DMS79 (cell line): ENCODE results near the gene KRTAP4-4.
"Not testable (repeated sequence)": the region's sequence is repeated elsewhere in the genome, so short reads cannot be mapped to it uniquely, and the experiment has no call there.

ENCODE experiments used
- DNase-seq: peaks from one replicate; lab custom pipeline; 2025; lab: John Stamatoyannopoulos, UW

The KRTAP4-4 gene

GRCh38 chr17:41160648-41161047 is at the start of gene KRTAP4-4:
KRTAP4-4 (minus strand) TSS chr17:41160748; CDS start chr17:41160691, 57 bp downstream.
- no peak for DNase-seq

- no peak for DNase-seq
Measured at GRCh38 chr17:41199421-41200078, 39.0 kb upstream of the KRTAP4-4 start.

- DNase-seq: no peak
Measured at GRCh38 chr17:41196068-41196467, 35.5 kb upstream of the KRTAP4-4 start.

GRCh38 chr17:41190328-41190727 is 29.8 kb upstream of the KRTAP4-4 start:
- no peak for DNase-seq

- DNase-seq: not testable (repeated sequence)
Measured at GRCh38 chr17:41189837-41190318, 29.3 kb upstream of the KRTAP4-4 start, which contains the start of gene KRTAP9-1. KRTAP9-1 (plus strand) TSS chr17:41189887; CDS start chr17:41189887, 0 bp downstream.

- no peak for DNase-seq
Measured at GRCh38 chr17:41186872-41187271, 26.3 kb upstream of the KRTAP4-4 start.

GRCh38 chr17:41185001-41185400 is 24.5 kb upstream of the KRTAP4-4 start:
- no peak for DNase-seq

GRCh38 chr17:41184480-41184961 is 24.0 kb upstream of the KRTAP4-4 start, which contains the start of gene KRTAP4-1:
KRTAP4-1 (minus strand) TSS chr17:41184911; CDS start chr17:41184854, 57 bp downstream.
- no peak for DNase-seq

- DNase-seq: no peak
Measured at GRCh38 chr17:41178843-41179616, 18.5 kb upstream of the KRTAP4-4 start.

GRCh38 chr17:41178341-41178740 is 17.8 kb upstream of the KRTAP4-4 start:
- DNase-seq: no peak

- DNase-seq: no peak
Measured at GRCh38 chr17:41177727-41178271, 17.3 kb upstream of the KRTAP4-4 start, which contains the start of gene KRTAP4-2. KRTAP4-2 (minus strand) TSS chr17:41178221; CDS start chr17:41178164, 57 bp downstream.

GRCh38 chr17:41176744-41177387 is 16.3 kb upstream of the KRTAP4-4 start:
- no peak for DNase-seq

- DNase-seq: no peak
Measured at GRCh38 chr17:41171886-41172285, 11.3 kb upstream of the KRTAP4-4 start.

GRCh38 chr17:41168121-41168520 is 7.6 kb upstream of the KRTAP4-4 start, which contains the start of gene KRTAP4-3:
KRTAP4-3 (minus strand) TSS chr17:41168221; CDS start chr17:41168172, 49 bp downstream.
- DNase-seq: no peak

GRCh38 chr17:41167561-41167960 is 7.0 kb upstream of the KRTAP4-4 start:
- DNase-seq: no peak

- no peak for DNase-seq
Measured at GRCh38 chr17:41163828-41164227, 3.3 kb upstream of the KRTAP4-4 start.

GRCh38 chr17:41160190-41160589 is 358 bp downstream of the KRTAP4-4 start:
- DNase-seq: not testable (repeated sequence)

GRCh38 chr17:41153856-41154255 is 6.7 kb downstream of the KRTAP4-4 start:
- no peak for DNase-seq

GRCh38 chr17:41151525-41151924 is 9.0 kb downstream of the KRTAP4-4 start:
- DNase-seq: no peak

- DNase-seq: no peak
Measured at GRCh38 chr17:41150026-41150425, 10.5 kb downstream of the KRTAP4-4 start.

- no peak for DNase-seq
Measured at GRCh38 chr17:41149652-41149985, 10.9 kb downstream of the KRTAP4-4 start, which contains the start of gene KRTAP4-5. KRTAP4-5 (minus strand) TSS chr17:41149825; CDS start chr17:41149767, 58 bp downstream.
